Measurements from ENCODE around the gene SDK1. TPM values are rescaled to one million over a fixed set of nuclear protein-coding genes. Genes with fewer than 3 reads are reported as not detected.

Gene SDK1
- total and polyA plus RNA-seq, 10 of the 15 experiments (the other 5 are each of a cell fraction or from before 2014, with no cell fraction given), result 0.14 to 0.33 TPM; not detected in 8

DNA sequence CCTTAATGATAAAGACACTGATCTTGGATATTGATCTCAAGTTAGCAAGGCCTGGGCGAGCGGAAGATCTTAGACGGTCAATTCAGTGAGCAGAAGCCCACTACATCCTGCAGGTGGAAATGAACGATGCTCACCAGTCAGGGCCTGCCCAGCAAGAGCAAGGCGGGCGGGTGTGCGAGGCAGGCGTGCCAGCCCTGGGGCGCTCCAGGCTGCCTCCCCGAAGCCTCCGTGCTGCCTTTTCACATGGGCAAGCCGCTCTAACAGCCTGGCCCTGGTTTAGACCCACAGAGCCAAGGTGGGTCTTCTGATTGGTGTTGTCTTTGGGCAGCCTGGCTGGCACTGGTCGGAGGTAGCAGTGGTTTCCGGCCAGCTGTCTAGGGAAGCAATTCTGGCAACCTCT, 906.0 kb downstream of the SDK1 start (continued):
- TF ChIP-seq SRF (IDR thresholded peaks at IDR 0.05; ENCODE audit: low read depth in 2 of 2, low read length in 2 of 2), result no peak
- TF ChIP-seq NFYA (IDR thresholded peaks at IDR 0.05; ENCODE audit: borderline replicate concordance, low read depth, low read length), result no peak
- TF ChIP-seq RAD51 (IDR thresholded peaks at IDR 0.05), result no peak
- no peak for TF ChIP-seq POLR2A (IDR thresholded peaks at IDR 0.05; ENCODE audit: low read depth, low read length)
- TF ChIP-seq EED (IDR thresholded peaks at IDR 0.05; ENCODE audit: low read depth), result no peak

- no peak overlapping the region for H3K4me3 ChIP-seq
- in situ Hi-C loops (cut with MboI) (no loop called here), intact Hi-C loops (cut with micrococcal nuclease; ENCODE audit: unreplicated experiment) (no loop called here)
- ChIA-PET CTCF (no interaction called here), RAD21 (ENCODE audit: unreplicated experiment) (no interaction called here), POLR2A (no interaction called here), SMC1A (ENCODE audit: uncharacterized antibody, unreplicated experiment) (no interaction called here)
- H2AFZ ChIP-seq (ENCODE audit: control insufficient read depth, low read depth, low read length), result no peak overlapping the region
- no peaks in the 10 kb centered on the region for H3K36me3 ChIP-seq (ENCODE audit: control insufficient read depth in 2 of 2, insufficient read depth in 2 of 2, low read length in 1 of 2)
- BruUV-seq (replicated peaks), result no TSS peak
- H3K79me2 ChIP-seq (ENCODE audit: control insufficient read depth, insufficient read depth, low read length), result no peaks in the 10 kb centered on the region
- H3K27me3 ChIP-seq (replicated peaks in 1 of 2; ENCODE audit: control insufficient read depth in 2 of 2, insufficient read depth in 2 of 2, low read length in 1 of 2), result no peaks in the 10 kb centered on the region
- H3K9me3 ChIP-seq (replicated peaks; ENCODE audit: control insufficient read depth, insufficient read depth, low read length), result no peaks in the 10 kb centered on the region; the same call in 2 of the 3 replicates
- WGBS (ENCODE audit: insufficient coverage, insufficient replicate concordance, low lambda C conversion rate, missing lambda C conversion rate), result 36% methylated on average over 15 of the region's 15 CpGs
- FAIRE-seq (no peak), ATAC-seq (no peak), DNase-seq (ENCODE audit: low read depth, low spot score) (no peak)
- no peak overlapping the region for H3K27ac ChIP-seq (ENCODE audit: control insufficient read depth, insufficient read depth)
- no peak overlapping the region for H3K4me2 ChIP-seq (ENCODE audit: control insufficient read depth, insufficient read depth)
- H4K20me1 ChIP-seq (ENCODE audit: control insufficient read depth, insufficient read depth), result no peaks in the 10 kb centered on the region
- TF ChIP-seq POLR2A (IDR thresholded peaks at IDR 0.05; ENCODE audit: low read depth, low read length), result no peak
- no peaks in the 10 kb centered on the region for H3K4me1 ChIP-seq (ENCODE audit: control insufficient read depth, insufficient read depth, low read length)
- no peak overlapping the region for H3K9ac ChIP-seq (ENCODE audit: control insufficient read depth, insufficient read depth, low read length)
Measured at GRCh38 chr7:4208086-4208485, 907.0 kb downstream of the SDK1 start.

DNA sequence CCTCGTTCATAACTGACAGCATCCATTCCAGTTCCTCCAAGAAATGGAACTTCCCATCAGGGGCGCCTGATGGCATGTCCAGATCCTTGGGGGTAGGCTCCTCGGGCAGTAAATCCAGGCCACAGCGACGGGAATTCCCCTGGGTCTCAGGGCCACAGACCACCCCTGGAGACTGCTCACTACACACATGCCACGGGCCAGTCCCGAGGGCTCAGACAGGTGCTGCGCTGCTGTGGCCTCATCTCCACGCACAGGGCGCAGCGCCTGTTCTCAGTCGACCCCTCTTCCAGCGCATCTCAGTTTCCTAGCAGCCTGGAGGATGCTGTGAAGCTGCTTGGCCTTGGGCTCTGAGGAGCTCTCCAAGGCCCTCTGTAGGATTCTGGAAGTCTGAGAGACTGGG, 907.5 kb downstream of the SDK1 start:
- Histone ChIP-seq H3K9ac (ENCODE audit: control insufficient read depth, insufficient read depth, low read length) (no peak overlapping the region), H4K20me1 (ENCODE audit: control insufficient read depth, insufficient read depth) (no peaks in the 10 kb centered on the region), H3K79me2 (ENCODE audit: control insufficient read depth, insufficient read depth, low read length) (no peaks in the 10 kb centered on the region), H3K4me2 (ENCODE audit: control insufficient read depth, insufficient read depth) (no peak overlapping the region), H2AFZ (ENCODE audit: control insufficient read depth, low read depth, low read length) (no peak overlapping the region), H3K4me3 (no peak overlapping the region), H3K27ac (ENCODE audit: control insufficient read depth, insufficient read depth) (no peak overlapping the region), H3K4me1 (ENCODE audit: control insufficient read depth, insufficient read depth, low read length) (no peaks in the 10 kb centered on the region), H3K9me3 (replicated peaks; ENCODE audit: control insufficient read depth, insufficient read depth, low read length) (no peaks in the 10 kb centered on the region; the same call in 2 of the 3 replicates), H3K36me3 (ENCODE audit: control insufficient read depth in 2 of 2, insufficient read depth in 2 of 2, low read length in 1 of 2) (no peaks in the 10 kb centered on the region), H3K27me3 (replicated peaks in 1 of 2; ENCODE audit: control insufficient read depth in 2 of 2, insufficient read depth in 2 of 2, low read length in 1 of 2) (no peaks in the 10 kb centered on the region)
- ChIA-PET CTCF (no interaction called here), RAD21 (ENCODE audit: unreplicated experiment) (no interaction called here), POLR2A (no interaction called here), SMC1A (ENCODE audit: uncharacterized antibody, unreplicated experiment) (no interaction called here)
- DNase-seq (ENCODE audit: low read depth, low spot score), result no peak
- in situ Hi-C loops (cut with MboI), result no loop called here
- TF ChIP-seq, protein P1, sequence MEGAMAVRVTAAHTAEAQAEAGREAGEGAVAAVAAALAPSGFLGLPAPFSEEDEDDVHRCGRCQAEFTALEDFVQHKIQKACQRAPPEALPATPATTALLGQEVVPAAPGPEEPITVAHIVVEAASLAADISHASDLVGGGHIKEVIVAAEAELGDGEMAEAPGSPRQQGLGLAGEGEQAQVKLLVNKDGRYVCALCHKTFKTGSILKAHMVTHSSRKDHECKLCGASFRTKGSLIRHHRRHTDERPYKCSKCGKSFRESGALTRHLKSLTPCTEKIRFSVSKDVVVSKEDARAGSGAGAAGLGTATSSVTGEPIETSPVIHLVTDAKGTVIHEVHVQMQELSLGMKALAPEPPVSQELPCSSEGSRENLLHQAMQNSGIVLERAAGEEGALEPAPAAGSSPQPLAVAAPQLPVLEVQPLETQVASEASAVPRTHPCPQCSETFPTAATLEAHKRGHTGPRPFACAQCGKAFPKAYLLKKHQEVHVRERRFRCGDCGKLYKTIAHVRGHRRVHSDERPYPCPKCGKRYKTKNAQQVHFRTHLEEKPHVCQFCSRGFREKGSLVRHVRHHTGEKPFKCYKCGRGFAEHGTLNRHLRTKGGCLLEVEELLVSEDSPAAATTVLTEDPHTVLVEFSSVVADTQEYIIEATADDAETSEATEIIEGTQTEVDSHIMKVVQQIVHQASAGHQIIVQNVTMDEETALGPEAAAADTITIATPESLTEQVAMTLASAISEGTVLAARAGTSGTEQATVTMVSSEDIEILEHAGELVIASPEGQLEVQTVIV (IDR thresholded peaks at IDR 0.05; ENCODE audit: borderline replicate concordance, partially characterized antibody), result no peak
- TF ChIP-seq EGR1 (IDR thresholded peaks at IDR 0.05; ENCODE audit: borderline replicate concordance in 1 of 2, low read depth in 2 of 2, low read length in 2 of 2) (no peak), ZSCAN29 (IDR thresholded peaks at IDR 0.05) (no peak), SIN3A (IDR thresholded peaks at IDR 0.05; ENCODE audit: low read depth, low read length) (no peak), CBX3 (IDR thresholded peaks at IDR 0.05; ENCODE audit: borderline replicate concordance, low read depth) (no peak)
- BruUV-seq (replicated peaks), result no TSS peak
- ATAC-seq, result no peak
- intact Hi-C loops (cut with micrococcal nuclease; ENCODE audit: unreplicated experiment), result no loop called here
- 43% methylated on average over 13 of the region's 13 CpGs for WGBS (ENCODE audit: insufficient coverage, insufficient replicate concordance, low lambda C conversion rate, missing lambda C conversion rate)
- FAIRE-seq, result no peak

All from GM12878 (cell line).